GM12874 (cell line): ENCODE measurements around the gene DDX56.
A peak's percentile ranks its signal among the peaks of the same experiment; 100 is the strongest.

Experiments
- CTCF ChIP-seq: IDR thresholded peaks from 2 replicates; pipeline ENCODE4 v1.5.1; 2011; ENCODE audit warnings: low read depth, mild to moderate bottlenecking, control low read depth, low read length, moderate library complexity; ENCODE audit not compliant: insufficient read depth

The DDX56 gene

GRCh38 chr7:44587843-44588711 lies 14.4 kb upstream of the DDX56 start:
- peak; percentile 46; the same call in 1 of the 2 replicates for TF ChIP-seq CTCF

GRCh38 chr7:44583146-44583865 lies 9.6 kb upstream of the DDX56 start:
- TF ChIP-seq CTCF = no peak

GRCh38 chr7:44581879-44582603 lies 8.3 kb upstream of the DDX56 start, which contains the start of gene TMED4:
TMED4 (minus strand) TSS chr7:44582231; CDS start chr7:44582206, 25 bp downstream.
- no peak for TF ChIP-seq CTCF

- no peak for TF ChIP-seq CTCF
These were observed 7.5 kb upstream of the DDX56 start for GRCh38 chr7:44580945-44581878.

GRCh38 chr7:44576228-44576627 lies 2.5 kb upstream of the DDX56 start:
- no peak for TF ChIP-seq CTCF

DNA sequence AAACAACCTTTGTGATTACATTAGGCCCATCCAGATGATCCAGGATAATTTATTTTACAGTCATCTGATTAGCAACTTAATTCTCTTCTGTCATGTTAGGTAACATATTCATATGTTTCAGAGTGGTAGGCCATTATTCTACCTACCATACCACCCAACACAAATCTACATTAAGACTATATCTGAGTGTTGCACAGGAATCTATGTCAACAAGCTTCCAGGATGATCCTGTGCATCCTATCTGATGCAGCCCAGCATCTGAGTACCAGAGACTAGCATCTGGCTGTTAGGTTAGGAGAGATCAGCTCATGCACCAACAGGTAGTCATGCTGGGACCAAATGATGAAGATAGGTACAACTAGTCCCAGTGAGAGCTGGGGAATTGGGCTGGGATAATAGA lies 1.3 kb upstream of the DDX56 start:
- no peak for TF ChIP-seq CTCF
